Progenitor cell of endocrine pancreas (in vitro differentiated cells): Measurements from ENCODE around the gene SPATA25. TPM values are rescaled to one million over a fixed set of nuclear protein-coding genes. Genes with fewer than 3 reads are reported as not detected.

Source experiments
- DNase-seq: peaks from one replicate; pipeline ENCODE4 v3.0.0; 2021; ENCODE audit warnings: low spot score; ENCODE audit not compliant: unreplicated experiment
- H3K27ac Mint-ChIP-seq: 2 replicates; pipeline ENCODE4 v1.8.0; 2021; ENCODE audit warnings: mild to moderate bottlenecking, moderate library complexity, mixed read lengths
- H3K27me3 Mint-ChIP-seq: 2 replicates; pipeline ENCODE4 v1.8.0; 2021; ENCODE audit warnings: mixed read lengths
- H3K36me3 Mint-ChIP-seq: 2 replicates; pipeline ENCODE4 v1.8.0; 2022; ENCODE audit warnings: mixed read lengths; ENCODE audit not compliant: insufficient read depth
- H3K4me1 Mint-ChIP-seq: 2 replicates; pipeline ENCODE4 v1.8.0; 2021; ENCODE audit warnings: low read depth, mixed read lengths
- H3K4me3 Mint-ChIP-seq: 2 replicates; pipeline ENCODE4 v1.8.0; 2021; ENCODE audit warnings: low read depth, mild to moderate bottlenecking, moderate library complexity, mixed read lengths
- H3K9me3 Mint-ChIP-seq: 2 replicates; pipeline ENCODE4 v1.8.0; 2021; ENCODE audit warnings: low read depth, mixed read lengths
- CTCF ChIP-seq: fragments of 200-600 bp; sonication (generic); IDR thresholded peaks from one replicate; pipeline ENCODE4 v1.5.0; 2021; ENCODE audit warnings: antibody characterized with exemption, mild to moderate bottlenecking; ENCODE audit not compliant: unreplicated experiment
- total RNA-seq: library from RNA; stranded (reverse); gene quantifications from 2 replicates; pipeline ENCODE4 v1.2.1, GENCODE V29; 2021

Gene SPATA25
- total RNA-seq, 1 donor from 2014 or later = 3.6 TPM

DNA sequence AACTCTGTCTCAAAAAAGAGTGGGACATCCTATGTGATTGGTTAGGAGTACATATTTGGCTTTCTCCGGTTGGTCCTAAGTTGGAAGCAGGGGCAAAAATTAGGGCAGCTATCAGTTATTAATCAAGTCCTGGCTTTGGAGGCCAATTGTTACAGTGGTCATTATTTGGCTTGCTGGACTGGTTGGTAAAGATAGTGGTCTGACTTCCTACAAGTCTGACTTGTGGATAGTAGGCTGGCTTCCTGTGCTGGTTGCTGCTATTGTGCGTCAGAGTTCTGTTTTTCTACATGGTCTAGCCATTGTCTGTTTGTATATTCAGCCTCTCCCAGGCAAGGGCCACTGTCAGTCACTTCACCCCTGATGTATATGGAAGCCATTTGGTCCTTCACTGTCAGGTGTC lies 37.2 kb downstream of the SPATA25 start:
- H3K4me3 Mint-ChIP-seq = no peak overlapping the region
- no peaks in the 10 kb centered on the region for H3K9me3 Mint-ChIP-seq
- no peaks in the 10 kb centered on the region for H3K27me3 Mint-ChIP-seq
- no peak for TF ChIP-seq CTCF
- no peak for DNase-seq
- no peaks in the 10 kb centered on the region for H3K36me3 Mint-ChIP-seq
- no peak overlapping the region for H3K27ac Mint-ChIP-seq
- peaks cover 7% of the 10 kb centered on the region for H3K4me1 Mint-ChIP-seq

- no peak for TF ChIP-seq CTCF
- Mint-ChIP-seq H3K36me3 (peaks cover 5% of the 10 kb centered on the region), H3K27ac (no peak overlapping the region), H3K4me1 (peaks cover 7% of the 10 kb centered on the region), H3K4me3 (no peak overlapping the region), H3K27me3 (no peaks in the 10 kb centered on the region), H3K9me3 (no peaks in the 10 kb centered on the region)
- DNase-seq = no peak
These were observed 38.3 kb downstream of the SPATA25 start for GRCh38 chr20:45848969-45849582.

DNA sequence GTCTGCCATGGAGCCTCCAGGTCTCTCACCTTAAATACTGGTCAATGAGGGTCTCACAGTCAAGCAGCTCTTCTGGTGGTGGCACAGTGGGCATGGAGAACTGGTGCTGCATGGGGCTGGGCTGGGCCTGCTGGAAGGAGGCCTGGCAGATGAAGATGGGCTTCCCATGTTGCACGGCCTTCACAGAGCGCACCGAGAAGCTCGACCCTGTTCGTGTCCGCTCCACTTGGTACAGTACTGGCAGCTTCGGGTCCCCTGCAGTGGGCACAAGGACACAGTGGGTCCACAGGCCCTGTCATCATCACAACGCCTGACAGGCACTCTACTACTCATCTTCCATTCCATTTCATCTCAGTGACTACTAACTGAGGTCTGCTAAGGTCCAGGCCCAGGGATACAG lies 39.0 kb downstream of the SPATA25 start:
- Mint-ChIP-seq H3K27me3 (no peaks in the 10 kb centered on the region), H3K4me3 (no peak overlapping the region), H3K36me3 (peaks cover 5% of the 10 kb centered on the region), H3K9me3 (no peaks in the 10 kb centered on the region), H3K27ac (no peak overlapping the region), H3K4me1 (peaks cover 2% of the 10 kb centered on the region)
- TF ChIP-seq CTCF = no peak
- DNase-seq = no peak

DNA sequence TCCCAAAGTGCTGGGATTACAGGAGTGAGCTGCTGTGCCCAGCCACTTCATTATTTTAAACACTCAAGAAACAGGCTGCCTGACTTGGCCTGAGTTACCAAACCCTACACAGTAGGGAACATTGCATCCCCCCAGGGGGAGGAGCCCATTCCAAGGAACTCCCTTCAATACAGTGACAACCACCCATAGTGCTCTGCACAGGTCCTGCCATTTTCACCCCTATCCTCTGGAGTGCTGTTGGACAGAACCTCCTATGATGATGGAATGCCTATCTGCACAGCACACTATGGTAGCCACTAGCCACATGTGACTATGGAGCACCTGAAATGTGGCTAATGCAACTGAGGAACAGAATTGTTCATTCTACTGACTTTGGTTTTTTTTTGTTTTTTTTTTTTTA lies 42.0 kb downstream of the SPATA25 start:
- Mint-ChIP-seq H3K36me3 (peaks cover 7% of the 10 kb centered on the region), H3K27me3 (no peaks in the 10 kb centered on the region), H3K4me3 (no peak overlapping the region), H3K4me1 (no peaks in the 10 kb centered on the region), H3K9me3 (no peaks in the 10 kb centered on the region), H3K27ac (no peak overlapping the region)
- no peak for DNase-seq
- TF ChIP-seq CTCF = no peak

DNA sequence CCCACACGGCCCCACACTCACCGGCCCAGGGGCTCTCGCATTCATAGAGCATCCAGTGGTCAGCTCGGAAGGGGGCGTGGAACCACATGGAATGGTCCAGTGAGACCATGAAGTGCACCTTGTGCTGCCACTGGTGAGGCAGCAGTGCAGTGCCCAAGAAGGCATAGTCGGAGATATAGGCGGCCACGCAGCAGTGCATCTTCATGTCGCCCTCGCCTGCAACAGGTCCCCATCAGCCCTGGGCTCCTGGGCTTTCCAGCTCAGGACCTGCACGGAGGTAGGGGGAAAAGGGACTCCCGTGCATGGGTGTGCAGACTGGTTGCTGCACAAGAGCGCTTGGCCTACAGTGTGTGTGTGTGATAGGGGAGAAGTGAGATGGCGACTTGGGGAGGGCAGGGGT lies 43.9 kb downstream of the SPATA25 start:
- H3K27ac Mint-ChIP-seq = no peak overlapping the region
- TF ChIP-seq CTCF = no peak
- H3K9me3 Mint-ChIP-seq = no peaks in the 10 kb centered on the region
- no peaks in the 10 kb centered on the region for H3K4me1 Mint-ChIP-seq
- no peak for DNase-seq
- peaks cover 8% of the 10 kb centered on the region for H3K36me3 Mint-ChIP-seq
- no peaks in the 10 kb centered on the region for H3K27me3 Mint-ChIP-seq
- H3K4me3 Mint-ChIP-seq = no peak overlapping the region
